DOHH2 (cell line): ENCODE data around the gene ENOX1.

Experiments
- H3F3A ChIP-seq: fragments of 200-600 bp; sonication (generic), shearing (Covaris generic); 2 replicates; pipeline ENCODE4 v1.6.0; 2016; ENCODE audit warnings: antibody characterized with exemption, mild to moderate bottlenecking; ENCODE audit not compliant: control insufficient read depth, insufficient read depth
- H3K27ac ChIP-seq: fragments of 200-600 bp; sonication (generic); 2 replicates; pipeline ENCODE4 v1.5.1; 2014; ENCODE audit warnings: low read depth, mild to moderate bottlenecking, low read length, moderate library complexity
- H3K27me3 ChIP-seq: fragments of 200-600 bp; sonication (generic); 2 replicates; pipeline ENCODE4 v1.6.1; 2014; ENCODE audit warnings: mild to moderate bottlenecking, low read length, mixed read lengths; ENCODE audit not compliant: control insufficient read depth
- H3K36me3 ChIP-seq: fragments of 200-600 bp; sonication (generic); 2 replicates; pipeline ENCODE4 v1.6.1; 2014; ENCODE audit warnings: mild to moderate bottlenecking, low read length, moderate library complexity, mixed read lengths; ENCODE audit not compliant: control insufficient read depth
- H3K4me1 ChIP-seq: fragments of 200-600 bp; sonication (generic); 2 replicates; pipeline ENCODE4 v1.6.1; 2014; ENCODE audit warnings: mild to moderate bottlenecking, low read length, mixed read lengths; ENCODE audit not compliant: control insufficient read depth
- H3K4me2 ChIP-seq: fragments of 200-600 bp; sonication (generic); 2 replicates; pipeline ENCODE4 v1.6.0; 2014; ENCODE audit warnings: mild to moderate bottlenecking, low read length, moderate library complexity
- H3K4me3 ChIP-seq: fragments of 200-600 bp; sonication (generic); 2 replicates; pipeline ENCODE4 v1.5.1; 2014; ENCODE audit warnings: mild to moderate bottlenecking, low read length, mixed read lengths
- H3K79me2 ChIP-seq: fragments of 200-600 bp; sonication (generic); 2 replicates; pipeline ENCODE4 v1.6.1; 2014; ENCODE audit warnings: mild to moderate bottlenecking, low read length, mixed read lengths; ENCODE audit not compliant: control insufficient read depth
- H3K9me2 ChIP-seq: fragments of 200-600 bp; sonication (generic); replicated peaks from 2 replicates; pipeline ENCODE4 v1.6.1; 2014; ENCODE audit warnings: mild to moderate bottlenecking, low read length, mixed read lengths; ENCODE audit not compliant: control insufficient read depth
- H3K9me3 ChIP-seq: fragments of 200-600 bp; sonication (generic); 2 replicates; pipeline ENCODE4 v1.6.1; 2014; ENCODE audit warnings: antibody characterized with exemption, low read length, mixed read lengths; ENCODE audit not compliant: control insufficient read depth, insufficient read depth
- H4K20me1 ChIP-seq: fragments of 200-600 bp; sonication (generic); 2 replicates; pipeline ENCODE4 v1.6.0; 2014; ENCODE audit warnings: low read depth, mild to moderate bottlenecking, antibody characterized with exemption, low read length, moderate library complexity; ENCODE audit not compliant: control insufficient read depth, insufficient read depth
- CTCF ChIP-seq: fragments of 200-600 bp; sonication (generic); IDR thresholded peaks from one replicate; pipeline ENCODE4 v1.5.1; 2014; ENCODE audit warnings: antibody characterized with exemption, mild to moderate bottlenecking, low read depth, low read length; ENCODE audit not compliant: poor library complexity, severe bottlenecking
- EZH2phosphoT487 ChIP-seq: fragments of 200-600 bp; sonication (generic); IDR thresholded peaks from 2 replicates; pipeline ENCODE4 v1.6.1; 2017; ENCODE audit warnings: borderline replicate concordance, mild to moderate bottlenecking, antibody characterized with exemption, low read length, moderate library complexity, mixed read lengths

Gene ENOX1

GRCh38 chr13:43544631-43545030 lies 242.1 kb downstream of the ENOX1 start:
- H3K4me1 ChIP-seq, result no peaks in the 10 kb centered on the region
- no peaks in the 10 kb centered on the region for H3K36me3 ChIP-seq
- H4K20me1 ChIP-seq, result no peaks in the 10 kb centered on the region
- no peak overlapping the region for H3K27ac ChIP-seq
- no peaks in the 10 kb centered on the region for H3K79me2 ChIP-seq
- no peaks in the 10 kb centered on the region for H3K9me3 ChIP-seq
- H3K4me3 ChIP-seq, result no peak overlapping the region
- no peak overlapping the region for H3K4me2 ChIP-seq
- H3K27me3 ChIP-seq, result no peaks in the 10 kb centered on the region; the same call in 1 of the 2 replicates
- no peak for TF ChIP-seq EZH2phosphoT487
- TF ChIP-seq CTCF, result no peak
- H3K9me2 ChIP-seq, result no peaks in the 10 kb centered on the region
- no peaks in the 10 kb centered on the region for H3F3A ChIP-seq

GRCh38 chr13:43544011-43544410 lies 242.8 kb downstream of the ENOX1 start:
- Histone ChIP-seq H3K27ac (no peak overlapping the region), H3K79me2 (no peaks in the 10 kb centered on the region), H4K20me1 (no peaks in the 10 kb centered on the region), H3K4me2 (no peak overlapping the region), H3K36me3 (no peaks in the 10 kb centered on the region), H3K9me2 (no peaks in the 10 kb centered on the region), H3K27me3 (no peaks in the 10 kb centered on the region; the same call in 1 of the 2 replicates), H3K4me3 (no peak overlapping the region), H3K9me3 (no peaks in the 10 kb centered on the region), H3K4me1 (no peaks in the 10 kb centered on the region), H3F3A (no peaks in the 10 kb centered on the region)
- no peak for TF ChIP-seq CTCF
- TF ChIP-seq EZH2phosphoT487, result no peak

GRCh38 chr13:43543331-43543730 lies 243.4 kb downstream of the ENOX1 start:
- Histone ChIP-seq H3K4me3 (no peak overlapping the region), H3K27ac (no peak overlapping the region), H4K20me1 (no peaks in the 10 kb centered on the region), H3K27me3 (no peaks in the 10 kb centered on the region; the same call in 1 of the 2 replicates), H3K79me2 (no peaks in the 10 kb centered on the region), H3K4me1 (no peaks in the 10 kb centered on the region), H3F3A (no peaks in the 10 kb centered on the region), H3K9me3 (no peaks in the 10 kb centered on the region), H3K36me3 (no peaks in the 10 kb centered on the region), H3K4me2 (no peak overlapping the region), H3K9me2 (no peaks in the 10 kb centered on the region)
- no peak for TF ChIP-seq CTCF
- no peak for TF ChIP-seq EZH2phosphoT487
